B cell (primary cell): ENCODE measurements around the gene DRAM2. TPM values are rescaled to one million over a fixed set of nuclear protein-coding genes. Genes with fewer than 3 reads are reported as not detected.

Experiments used
- ATAC-seq: fragments of 200-7000 bp; cut with Tn5 transposase; one replicate; pipeline ENCODE4 v1.10.0; 2021; ENCODE audit warnings: low read depth, mild to moderate bottlenecking, moderate number of reproducible peaks, moderate library complexity
- CTCF ChIA-PET: fragments of 350-600 bp; sonication (Branson Sonifier 250); formaldehyde crosslinking; loops from one replicate; lab custom pipeline; 2021; ENCODE audit warnings: antibody characterized with exemption, inconsistent platforms; lab: Charles Lee
- POLR2A ChIA-PET: fragments of 350-600 bp; sonication (Branson Sonifier 250); formaldehyde crosslinking; loops from one replicate; lab custom pipeline; 2021; ENCODE audit warnings: antibody characterized with exemption; lab: Charles Lee
- DNase-seq: peaks from one replicate; pipeline ENCODE4 v3.0.0; 2013
- H2AFZ ChIP-seq: 2 replicates; pipeline ENCODE4 v1.6.1; 2012; ENCODE audit warnings: mild to moderate bottlenecking, low read depth, low read length; ENCODE audit not compliant: insufficient read depth, poor library complexity, severe bottlenecking
- H3K27ac ChIP-seq, 2 donors: 1 replicate in 1 of 2; 2 replicates in 1 of 2; pipeline ENCODE4 v1.5.1; 2012 to 2013; ENCODE audit warnings: low read length in 2 of 2, mild to moderate bottlenecking in 2 of 2, moderate library complexity in 1 of 2
- H3K27me3 ChIP-seq, 4 experiments: fragments of 200-600 bp in 1 of 4; sonication (generic) in 1 of 4; replicated peaks in 1 of 4; 1 replicate in 2 of 4; 2 replicates in 2 of 4; pipeline versions ENCODE4 v1.6.1 to v1.7.0; 2013 to 2016; ENCODE audit warnings: low read length in 3 of 4, mild to moderate bottlenecking in 2 of 4, mixed read lengths in 1 of 4, moderate library complexity in 1 of 4; ENCODE audit not compliant: insufficient read depth in 4 of 4, control insufficient read depth in 3 of 4; ENCODE audit errors: control extremely low read depth in 1 of 4
- H3K36me3 ChIP-seq, 2 experiments: replicated peaks in 1 of 2; 1 replicate in 1 of 2; 2 replicates in 1 of 2; pipeline versions ENCODE4 v1.6.1 to v1.7.1; 2013; ENCODE audit warnings: low read length in 1 of 2; ENCODE audit not compliant: insufficient read depth in 2 of 2, control insufficient read depth in 1 of 2; ENCODE audit errors: control extremely low read depth in 1 of 2, extremely low read depth in 1 of 2
- H3K4me1 ChIP-seq, 2 donors: fragments of 200-600 bp in 1 of 2; sonication (generic) in 1 of 2; 1 replicate in 1 of 2; 2 replicates in 1 of 2; pipeline versions ENCODE4 v1.5.1 to v1.6.1; 2013 to 2017; ENCODE audit warnings: low read length in 2 of 2; ENCODE audit not compliant: control insufficient read depth in 2 of 2, insufficient read depth in 2 of 2
- H3K4me2 ChIP-seq: replicated peaks from 2 replicates; pipeline ENCODE3; 2012; ENCODE audit warnings: mild to moderate bottlenecking, low read depth, low read length; ENCODE audit not compliant: poor library complexity, severe bottlenecking
- H3K4me3 ChIP-seq, 5 experiments: fragments of 200-600 bp in 1 of 5; sonication (generic) in 1 of 5; 1 replicate in 3 of 5; 2 replicates in 2 of 5; pipeline versions ENCODE4 v1.5.1 to v1.7.0; 2011 to 2016; ENCODE audit warnings: low read length in 4 of 5, mild to moderate bottlenecking in 4 of 5, low read depth in 2 of 5, control low read depth in 1 of 5, moderate library complexity in 1 of 5; ENCODE audit not compliant: insufficient read depth in 1 of 5; ENCODE audit errors: control extremely low read depth in 1 of 5, extremely low read depth in 1 of 5
- H3K79me2 ChIP-seq: fragments of 200-600 bp; sonication (generic); one replicate; pipeline ENCODE4 v1.6.0; 2016; ENCODE audit warnings: low read length; ENCODE audit not compliant: control insufficient read depth, insufficient read depth
- H3K9ac ChIP-seq: fragments of 200-600 bp; sonication (generic); 2 replicates; pipeline ENCODE4 v1.6.1; 2017; ENCODE audit warnings: mild to moderate bottlenecking, low read length, moderate library complexity
- H3K9me3 ChIP-seq, 3 donors: one replicate each; pipeline versions ENCODE4 v1.6.1 to v1.7.1; 2013; ENCODE audit warnings: low read length in 2 of 3; ENCODE audit not compliant: control insufficient read depth in 2 of 3, insufficient read depth in 1 of 3; ENCODE audit errors: control extremely low read depth in 1 of 3
- H4K20me1 ChIP-seq: 2 replicates; pipeline ENCODE4 v1.6.0; 2012; ENCODE audit warnings: mild to moderate bottlenecking, low read length; ENCODE audit not compliant: insufficient read depth, control insufficient read depth, poor library complexity, severe bottlenecking
- H3K27ac Mint-ChIP-seq: one replicate; pipeline ENCODE4 v1.8.0; 2021; ENCODE audit warnings: mixed read lengths
- H3K27me3 Mint-ChIP-seq: one replicate; pipeline ENCODE4 v1.8.0; 2021; ENCODE audit warnings: mixed read lengths
- H3K4me1 Mint-ChIP-seq: one replicate; pipeline ENCODE4 v1.8.0; 2021; ENCODE audit warnings: mixed read lengths
- H3K4me3 Mint-ChIP-seq: one replicate; pipeline ENCODE4 v1.8.0; 2021; ENCODE audit warnings: mixed read lengths
- H3K9me3 Mint-ChIP-seq: one replicate; pipeline ENCODE4 v1.8.0; 2022; ENCODE audit warnings: mixed read lengths; ENCODE audit not compliant: insufficient read depth
- CTCF ChIP-seq: fragments of 200-600 bp; IDR thresholded peaks from one replicate; pipeline ENCODE4 v1.8.0; 2022; ENCODE audit warnings: antibody characterized with exemption, mild to moderate bottlenecking
- EZH2 ChIP-seq: IDR thresholded peaks from 2 replicates; pipeline ENCODE4 v1.6.1; 2012; ENCODE audit warnings: borderline replicate concordance, low read depth, mild to moderate bottlenecking, moderate library complexity, low read length; ENCODE audit not compliant: insufficient read depth, poor library complexity, severe bottlenecking
- intact Hi-C: fragments of 100-400 bp; cut with micrococcal nuclease; formaldehyde crosslinking; loops from one replicate; pipeline ENCODE4 v1.10.0; 2022
- polyA plus RNA-seq: library from polyadenylated mRNA; depleted of rRNA; stranded (reverse); fragments of >200 nt; gene quantifications from 2 replicates; pipeline ENCODE4 v1.2.3, GENCODE V29; 2012
- total RNA-seq, 2 donors: library from RNA; stranded (reverse); fragments of 120-200 nt in 1 of 2; gene quantifications; 1 replicate in 1 of 2; 2 replicates in 1 of 2; pipeline versions ENCODE4 v1.2.3 to v1.2.4, GENCODE V29; 2013 to 2022

Gene DRAM2
- total and polyA plus RNA-seq, 2 donors (not counting 1 experiment from before 2014, with no cell fraction given), result 102 to 195 TPM

GRCh38 chr1:111174070-111174469, 34.2 kb upstream of the DRAM2 start:
- Histone ChIP-seq H3K79me2 (peaks cover 47% of the 10 kb centered on the region), H4K20me1 (no peaks in the 10 kb centered on the region), H3K36me3 (peaks cover 7 to 65% of the 10 kb centered on the region in 2 experiments), H3K4me1 (peaks cover 9 to 28% of the 10 kb centered on the region in 2 donors), H3K4me3 (no peak overlapping the region), H2AFZ (no peak overlapping the region), H3K27me3 (no peaks in the 10 kb centered on the region), H3K27ac (peak overlapping the region in 1 of 2 donors; percentile 70), H3K4me2 (no peak overlapping the region), H3K9me3 (no peaks in the 10 kb centered on the region), H3K9ac (no peak overlapping the region)
- POLR2A ChIA-PET, result interaction anchor here (1.5 kb wide), 1 partner anchor 30 kb away, joined by 3 read pairs; no protein-coding TSS in a partner anchor
- H3K27ac Mint-ChIP-seq, result peak overlapping the region; percentile 32
- peaks cover 45% of the 10 kb centered on the region for H3K4me1 Mint-ChIP-seq
- H3K4me3 Mint-ChIP-seq, result no peak overlapping the region
- H3K27me3 Mint-ChIP-seq, result no peaks in the 10 kb centered on the region
- ATAC-seq (no peak), DNase-seq (no peak)
- CTCF ChIA-PET, result interaction anchor here (0.7 to 1.9 kb wide), 3 partner anchors 13 to 143 kb away, joined by 3 to 7 read pairs (median 5); no protein-coding TSS in a partner anchor
- TF ChIP-seq CTCF (no peak), EZH2 (no peak)
- intact Hi-C loops, result no loop called here
- no peaks in the 10 kb centered on the region for H3K9me3 Mint-ChIP-seq

- no peaks in the 10 kb centered on the region for H3K9me3 Mint-ChIP-seq
- ATAC-seq (no peak), DNase-seq (no peak)
- intact Hi-C loops, result no loop called here
- Histone ChIP-seq H3K4me2 (no peak overlapping the region), H3K4me3 (no peak overlapping the region), H3K9me3 (no peaks in the 10 kb centered on the region), H3K4me1 (peaks cover 9 to 28% of the 10 kb centered on the region in 2 donors), H3K36me3 (peaks cover 16 to 65% of the 10 kb centered on the region in 2 experiments), H2AFZ (no peak overlapping the region), H3K27ac (peak overlapping the region in 1 of 2 donors; percentile 70), H4K20me1 (no peaks in the 10 kb centered on the region), H3K79me2 (peaks cover 54% of the 10 kb centered on the region), H3K9ac (no peak overlapping the region), H3K27me3 (no peaks in the 10 kb centered on the region)
- TF ChIP-seq CTCF, result no peak
- TF ChIP-seq EZH2, result no peak
- H3K27ac Mint-ChIP-seq, result peak overlapping the region; percentile 57
- H3K27me3 Mint-ChIP-seq, result no peaks in the 10 kb centered on the region
- H3K4me1 Mint-ChIP-seq, result peaks cover 43% of the 10 kb centered on the region
- ChIA-PET POLR2A (interaction anchor here (0.6 kb wide), 1 partner anchor 8 kb away, joined by 3 read pairs; no protein-coding TSS in a partner anchor), CTCF (interaction anchor here (1.5 to 1.9 kb wide), 3 partner anchors 29 to 228 kb away, joined by 3 to 7 read pairs (median 5); no protein-coding TSS in a partner anchor)
- H3K4me3 Mint-ChIP-seq, result no peak overlapping the region
Observed at GRCh38 chr1:111172463-111172862, 32.6 kb upstream of the DRAM2 start.
